Measurements from ENCODE around the gene SLC30A1.

DNA sequence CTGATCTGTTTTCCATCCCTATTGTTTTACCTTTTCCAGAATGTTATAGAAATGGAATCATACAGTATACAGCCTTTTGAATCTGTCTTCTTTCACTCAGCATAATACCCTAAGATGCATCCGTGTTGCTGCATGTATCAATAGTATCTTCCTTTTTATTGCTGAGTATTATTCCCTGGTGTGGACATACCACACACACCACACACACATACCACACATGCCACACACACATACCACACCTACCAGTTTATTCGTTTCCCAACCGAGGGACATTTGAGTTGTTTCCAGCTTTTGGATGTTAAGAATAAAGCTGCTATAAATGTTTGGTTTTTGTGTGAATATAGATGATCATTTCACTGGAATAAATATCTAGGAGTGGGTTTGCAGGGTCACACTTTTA, 22.2 kb upstream of the SLC30A1 start:
- TF ChIP-seq, protein P1, sequence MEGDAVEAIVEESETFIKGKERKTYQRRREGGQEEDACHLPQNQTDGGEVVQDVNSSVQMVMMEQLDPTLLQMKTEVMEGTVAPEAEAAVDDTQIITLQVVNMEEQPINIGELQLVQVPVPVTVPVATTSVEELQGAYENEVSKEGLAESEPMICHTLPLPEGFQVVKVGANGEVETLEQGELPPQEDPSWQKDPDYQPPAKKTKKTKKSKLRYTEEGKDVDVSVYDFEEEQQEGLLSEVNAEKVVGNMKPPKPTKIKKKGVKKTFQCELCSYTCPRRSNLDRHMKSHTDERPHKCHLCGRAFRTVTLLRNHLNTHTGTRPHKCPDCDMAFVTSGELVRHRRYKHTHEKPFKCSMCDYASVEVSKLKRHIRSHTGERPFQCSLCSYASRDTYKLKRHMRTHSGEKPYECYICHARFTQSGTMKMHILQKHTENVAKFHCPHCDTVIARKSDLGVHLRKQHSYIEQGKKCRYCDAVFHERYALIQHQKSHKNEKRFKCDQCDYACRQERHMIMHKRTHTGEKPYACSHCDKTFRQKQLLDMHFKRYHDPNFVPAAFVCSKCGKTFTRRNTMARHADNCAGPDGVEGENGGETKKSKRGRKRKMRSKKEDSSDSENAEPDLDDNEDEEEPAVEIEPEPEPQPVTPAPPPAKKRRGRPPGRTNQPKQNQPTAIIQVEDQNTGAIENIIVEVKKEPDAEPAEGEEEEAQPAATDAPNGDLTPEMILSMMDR (conservative IDR thresholded peaks at IDR 0.05; ENCODE audit: low read length), result no peak
- TF ChIP-seq EZH2phosphoT487 (IDR thresholded peaks at IDR 0.05; ENCODE audit: borderline replicate concordance), result no peak
